Activated naive CD4-positive, alpha-beta T cell treated with anti-CD3 and anti-CD28 coated beads, Interleukin-2, amount 50 U/mL, for 16 hours (primary cell): Measurements from ENCODE around the gene RAB13.

Experiments used
- DNase-seq: peaks from one replicate; pipeline ENCODE4 v3.0.0-alpha.2; 2020

The RAB13 gene

GRCh38 chr1:153954826-153955225 is 31.3 kb downstream of the RAB13 start:
- DNase-seq = no peak

GRCh38 chr1:153953859-153954365 is 32.2 kb downstream of the RAB13 start:
- no peak for DNase-seq

GRCh38 chr1:153951801-153952200 is 34.3 kb downstream of the RAB13 start:
- no peak for DNase-seq

- DNase-seq = no peak
These were observed 35.0 kb downstream of the RAB13 start for GRCh38 chr1:153951183-153951582.

GRCh38 chr1:153946622-153947241 is 39.4 kb downstream of the RAB13 start, which contains the start of gene DENND4B:
TSS of gene DENND4B (minus strand) at chr1:153946718. CDS start at chr1:153944374, 2,344 bp downstream.
- DNase-seq = peak; percentile 76

- DNase-seq = peak; percentile 59
These were observed 40.1 kb downstream of the RAB13 start for GRCh38 chr1:153945795-153946621.

- DNase-seq = peak; percentile 66
These were observed 40.9 kb downstream of the RAB13 start for GRCh38 chr1:153945131-153945794.

GRCh38 chr1:153944827-153945117 is 41.4 kb downstream of the RAB13 start:
- DNase-seq = no peak

- DNase-seq = no peak
These were observed 41.9 kb downstream of the RAB13 start for GRCh38 chr1:153944005-153944826.

- DNase-seq = no peak
These were observed 43.2 kb downstream of the RAB13 start for GRCh38 chr1:153942766-153943549.

- no peak for DNase-seq
These were observed 44.1 kb downstream of the RAB13 start for GRCh38 chr1:153941826-153942725.

- DNase-seq = no peak
These were observed 45.4 kb downstream of the RAB13 start for GRCh38 chr1:153940756-153941155.

GRCh38 chr1:153939476-153939875 is 46.7 kb downstream of the RAB13 start:
- DNase-seq = no peak

GRCh38 chr1:153938996-153939395 is 47.1 kb downstream of the RAB13 start:
- DNase-seq = no peak

GRCh38 chr1:153937331-153937730 is 48.8 kb downstream of the RAB13 start:
- no peak for DNase-seq

GRCh38 chr1:153936011-153936802 is 49.9 kb downstream of the RAB13 start:
- DNase-seq = no peak

- no peak for DNase-seq
These were observed 51.4 kb downstream of the RAB13 start for GRCh38 chr1:153934746-153935145.

GRCh38 chr1:153933955-153934354 is 52.2 kb downstream of the RAB13 start:
- no peak for DNase-seq

- no peak for DNase-seq
These were observed 52.7 kb downstream of the RAB13 start for GRCh38 chr1:153933430-153933829.
